IMR-90 (cell line): ENCODE measurements around the gene PCDHGB3.

ENCODE experiments used
- CEBPB ChIP-seq: IDR thresholded peaks from 2 replicates; pipeline ENCODE4 v1.6.1; 2012; ENCODE audit warnings: low read depth, low read length, improper control_type of control experiment
- CHD1 ChIP-seq: IDR thresholded peaks from 2 replicates; pipeline ENCODE4 v1.6.1; 2012; ENCODE audit warnings: low read depth, low read length, improper control_type of control experiment
- CTCF ChIP-seq: conservative IDR thresholded peaks from 2 replicates; pipeline ENCODE4 v1.5.1; 2012; ENCODE audit warnings: mild to moderate bottlenecking, low read depth, low read length, improper control_type of control experiment
- ELK1 ChIP-seq: fragments of 150-350 bp; IDR thresholded peaks from 2 replicates; pipeline ENCODE4 v1.6.1; 2016; ENCODE audit warnings: low read depth, mild to moderate bottlenecking, low read length, moderate library complexity, borderline replicate concordance
- FOS ChIP-seq: fragments of 150-350 bp; IDR thresholded peaks from 2 replicates; pipeline ENCODE4 v1.6.1; 2016; ENCODE audit warnings: low read depth, low read length
- MAFK ChIP-seq: IDR thresholded peaks from 2 replicates; pipeline ENCODE4 v1.6.1; 2012; ENCODE audit warnings: low read depth, low read length, improper control_type of control experiment
- MAZ ChIP-seq: IDR thresholded peaks from 2 replicates; pipeline ENCODE4 v1.6.1; 2012; ENCODE audit warnings: low read depth, mild to moderate bottlenecking, low read length, improper control_type of control experiment, moderate library complexity, borderline replicate concordance
- MXI1 ChIP-seq: IDR thresholded peaks from 2 replicates; pipeline ENCODE4 v1.6.1; 2012; ENCODE audit warnings: low read depth, mild to moderate bottlenecking, low read length, moderate library complexity, borderline replicate concordance
- POLR2A ChIP-seq: IDR thresholded peaks from 2 replicates; pipeline ENCODE4 v1.6.1; 2012; ENCODE audit warnings: mild to moderate bottlenecking, low read depth, low read length
- RAD21 ChIP-seq: IDR thresholded peaks from 2 replicates; pipeline ENCODE4 v1.6.1; 2012; ENCODE audit warnings: low read length, improper control_type of control experiment
- RCOR1 ChIP-seq: IDR thresholded peaks from 2 replicates; pipeline ENCODE4 v1.6.1; 2012; ENCODE audit warnings: mild to moderate bottlenecking, low read length, improper control_type of control experiment; ENCODE audit not compliant: insufficient replicate concordance
- RFX5 ChIP-seq: IDR thresholded peaks from 2 replicates; pipeline ENCODE4 v1.8.0; 2012; ENCODE audit warnings: low read depth, mild to moderate bottlenecking, low read length, moderate library complexity
- SMC3 ChIP-seq: fragments of 150-350 bp; IDR thresholded peaks from 2 replicates; pipeline ENCODE4 v1.6.1; 2016; ENCODE audit warnings: low read depth, mild to moderate bottlenecking, antibody characterized with exemption, low read length, moderate library complexity
- USF2 ChIP-seq: fragments of 150-350 bp; IDR thresholded peaks from 2 replicates; pipeline ENCODE4 v1.6.1; 2017; ENCODE audit warnings: mild to moderate bottlenecking, antibody characterized with exemption, low read length, low read depth

GRCh38 chr5:141322261-141322660 is 47.8 kb upstream of the PCDHGB3 start:
- TF ChIP-seq USF2 (no peak), CTCF (no peak), ELK1 (no peak), POLR2A (no peak), MAFK (no peak), RAD21 (no peak), MAZ (no peak), MXI1 (no peak), SMC3 (no peak), RFX5 (no peak), RCOR1 (no peak), CEBPB (no peak), FOS (no peak), CHD1 (no peak)
